ENCODE measurements around the gene PRR23E. TPM values are rescaled to one million over a fixed set of nuclear protein-coding genes. Genes with fewer than 3 reads are reported as not detected.

The PRR23E gene
- total RNA-seq, 1 experiment from 2014 or later, result not detected

GRCh38 chr3:127197300-127198189 lies 4.6 kb downstream of the PRR23E start:
- no peaks in the 10 kb centered on the region for H3K36me3 ChIP-seq (ENCODE audit: control insufficient read depth, insufficient read depth, low read length)
- TF ChIP-seq, protein P1, sequence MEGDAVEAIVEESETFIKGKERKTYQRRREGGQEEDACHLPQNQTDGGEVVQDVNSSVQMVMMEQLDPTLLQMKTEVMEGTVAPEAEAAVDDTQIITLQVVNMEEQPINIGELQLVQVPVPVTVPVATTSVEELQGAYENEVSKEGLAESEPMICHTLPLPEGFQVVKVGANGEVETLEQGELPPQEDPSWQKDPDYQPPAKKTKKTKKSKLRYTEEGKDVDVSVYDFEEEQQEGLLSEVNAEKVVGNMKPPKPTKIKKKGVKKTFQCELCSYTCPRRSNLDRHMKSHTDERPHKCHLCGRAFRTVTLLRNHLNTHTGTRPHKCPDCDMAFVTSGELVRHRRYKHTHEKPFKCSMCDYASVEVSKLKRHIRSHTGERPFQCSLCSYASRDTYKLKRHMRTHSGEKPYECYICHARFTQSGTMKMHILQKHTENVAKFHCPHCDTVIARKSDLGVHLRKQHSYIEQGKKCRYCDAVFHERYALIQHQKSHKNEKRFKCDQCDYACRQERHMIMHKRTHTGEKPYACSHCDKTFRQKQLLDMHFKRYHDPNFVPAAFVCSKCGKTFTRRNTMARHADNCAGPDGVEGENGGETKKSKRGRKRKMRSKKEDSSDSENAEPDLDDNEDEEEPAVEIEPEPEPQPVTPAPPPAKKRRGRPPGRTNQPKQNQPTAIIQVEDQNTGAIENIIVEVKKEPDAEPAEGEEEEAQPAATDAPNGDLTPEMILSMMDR (IDR thresholded peaks at IDR 0.05), result no peak
- TF ChIP-seq TCF7L2 (IDR thresholded peaks at IDR 0.05; ENCODE audit: low read depth, low read length), result no peak
- intact Hi-C loops (cut with micrococcal nuclease; ENCODE audit: unreplicated experiment), result no loop called here
- peaks cover 11% of the 10 kb centered on the region for H3K27me3 ChIP-seq (ENCODE audit: control insufficient read depth, insufficient read depth, low read length)
- BruUV-seq (replicated peaks), result no TSS peak
- no peaks in the 10 kb centered on the region; the same call in 1 of the 2 replicates for H3K9me3 ChIP-seq (ENCODE audit: control insufficient read depth, insufficient read depth, low read depth, low read length)
- ChIA-PET POLR2A (no interaction called here), CTCF (no interaction called here)
- H3K4me1 ChIP-seq (ENCODE audit: control insufficient read depth, insufficient read depth, low read length), result no peaks in the 10 kb centered on the region
- no peak overlapping the region for H3K27ac ChIP-seq (ENCODE audit: low read length)
- DNase-seq (ENCODE audit: low read depth, low spot score) (no peak), ATAC-seq (no peak)
- no peak overlapping the region for H3K4me3 ChIP-seq (ENCODE audit: low read depth in 2 of 2, low read length in 2 of 2)
- in situ Hi-C loops (cut with HindIII; ENCODE audit: low pct_unique_long_range_greater_than_20kb, low sequenced_read_pairs), result no loop called here

GRCh38 chr3:127200086-127200691 lies 7.3 kb downstream of the PRR23E start:
- POLR2A ChIA-PET, result no interaction called here
- intact Hi-C loops (cut with micrococcal nuclease; ENCODE audit: unreplicated experiment), result no loop called here
- no peaks in the 10 kb centered on the region for H3K36me3 ChIP-seq (ENCODE audit: control insufficient read depth, insufficient read depth, low read length)
- H3K27ac ChIP-seq (ENCODE audit: low read length), result no peak overlapping the region
- H3K4me1 ChIP-seq (ENCODE audit: control insufficient read depth, insufficient read depth, low read length), result no peaks in the 10 kb centered on the region
- H3K27me3 ChIP-seq (ENCODE audit: control insufficient read depth, insufficient read depth, low read length), result peaks cover 11% of the 10 kb centered on the region
- no peak overlapping the region for H3K4me3 ChIP-seq (ENCODE audit: low read depth in 2 of 2, low read length in 2 of 2)
- no peaks in the 10 kb centered on the region; the same call in 1 of the 2 replicates for H3K9me3 ChIP-seq (ENCODE audit: control insufficient read depth, insufficient read depth, low read depth, low read length)
- BruUV-seq (replicated peaks), result no TSS peak
- ATAC-seq (no peak), DNase-seq (ENCODE audit: low read depth, low spot score) (no peak)
- in situ Hi-C loops (cut with HindIII; ENCODE audit: low pct_unique_long_range_greater_than_20kb, low sequenced_read_pairs), result no loop called here
- TF ChIP-seq POLR2AphosphoS5 (IDR thresholded peaks at IDR 0.05; ENCODE audit: low read depth, low read length) (no peak), TCF7L2 (IDR thresholded peaks at IDR 0.05; ENCODE audit: low read depth, low read length) (no peak), SIN3A (IDR thresholded peaks at IDR 0.05; ENCODE audit: borderline replicate concordance, insufficient read depth, low read depth, low read length) (no peak)
- TF ChIP-seq, protein P2, sequence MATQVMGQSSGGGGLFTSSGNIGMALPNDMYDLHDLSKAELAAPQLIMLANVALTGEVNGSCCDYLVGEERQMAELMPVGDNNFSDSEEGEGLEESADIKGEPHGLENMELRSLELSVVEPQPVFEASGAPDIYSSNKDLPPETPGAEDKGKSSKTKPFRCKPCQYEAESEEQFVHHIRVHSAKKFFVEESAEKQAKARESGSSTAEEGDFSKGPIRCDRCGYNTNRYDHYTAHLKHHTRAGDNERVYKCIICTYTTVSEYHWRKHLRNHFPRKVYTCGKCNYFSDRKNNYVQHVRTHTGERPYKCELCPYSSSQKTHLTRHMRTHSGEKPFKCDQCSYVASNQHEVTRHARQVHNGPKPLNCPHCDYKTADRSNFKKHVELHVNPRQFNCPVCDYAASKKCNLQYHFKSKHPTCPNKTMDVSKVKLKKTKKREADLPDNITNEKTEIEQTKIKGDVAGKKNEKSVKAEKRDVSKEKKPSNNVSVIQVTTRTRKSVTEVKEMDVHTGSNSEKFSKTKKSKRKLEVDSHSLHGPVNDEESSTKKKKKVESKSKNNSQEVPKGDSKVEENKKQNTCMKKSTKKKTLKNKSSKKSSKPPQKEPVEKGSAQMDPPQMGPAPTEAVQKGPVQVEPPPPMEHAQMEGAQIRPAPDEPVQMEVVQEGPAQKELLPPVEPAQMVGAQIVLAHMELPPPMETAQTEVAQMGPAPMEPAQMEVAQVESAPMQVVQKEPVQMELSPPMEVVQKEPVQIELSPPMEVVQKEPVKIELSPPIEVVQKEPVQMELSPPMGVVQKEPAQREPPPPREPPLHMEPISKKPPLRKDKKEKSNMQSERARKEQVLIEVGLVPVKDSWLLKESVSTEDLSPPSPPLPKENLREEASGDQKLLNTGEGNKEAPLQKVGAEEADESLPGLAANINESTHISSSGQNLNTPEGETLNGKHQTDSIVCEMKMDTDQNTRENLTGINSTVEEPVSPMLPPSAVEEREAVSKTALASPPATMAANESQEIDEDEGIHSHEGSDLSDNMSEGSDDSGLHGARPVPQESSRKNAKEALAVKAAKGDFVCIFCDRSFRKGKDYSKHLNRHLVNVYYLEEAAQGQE (IDR thresholded peaks at IDR 0.05; ENCODE audit: insufficient read depth in 1 of 2, low read depth in 2 of 2, low read length in 1 of 2), result no peak
- TF ChIP-seq, protein P1 (IDR thresholded peaks at IDR 0.05), result no peak
- CTCF ChIA-PET, result no interaction called here

All from Panc1 (cell line).